Activated CD8-positive, alpha-beta memory T cell treated with anti-CD3 and anti-CD28 coated beads, Interleukin-2, amount 10 ng/mL, durations not matched to agents 7 days and 5 days (primary cell): Measurements from ENCODE around the gene HABP2. TPM values are rescaled to one million over a fixed set of nuclear protein-coding genes. Genes with fewer than 3 reads are reported as not detected.

Source experiments
- ATAC-seq: fragments of 150-1000 bp; cut with Tn5 transposase; one replicate; pipeline ENCODE4 v1.10.0; 2021; ENCODE audit warnings: moderate library complexity
- CTCF ChIA-PET: fragments of 350-600 bp; sonication (Branson Sonifier 250); formaldehyde crosslinking; loops from one replicate; lab custom pipeline; 2021; ENCODE audit warnings: antibody characterized with exemption; lab: Charles Lee
- DNase-seq: peaks from one replicate; pipeline ENCODE4 v3.0.0-alpha.2; 2020
- H3K27ac Mint-ChIP-seq: one replicate; pipeline ENCODE4 v1.8.0; 2021; ENCODE audit warnings: mild to moderate bottlenecking, mixed read lengths
- H3K27me3 Mint-ChIP-seq: one replicate; pipeline ENCODE4 v1.8.0; 2021; ENCODE audit warnings: mixed read lengths
- H3K36me3 Mint-ChIP-seq: one replicate; pipeline ENCODE4 v1.8.0; 2021; ENCODE audit warnings: mild to moderate bottlenecking, mixed read lengths
- H3K4me1 Mint-ChIP-seq: one replicate; pipeline ENCODE4 v1.8.0; 2021; ENCODE audit warnings: mixed read lengths
- H3K4me3 Mint-ChIP-seq: one replicate; pipeline ENCODE4 v1.8.0; 2021; ENCODE audit warnings: mild to moderate bottlenecking, moderate library complexity, mixed read lengths
- H3K9me3 Mint-ChIP-seq: one replicate; pipeline ENCODE4 v1.8.0; 2022; ENCODE audit warnings: low read depth, mixed read lengths
- total RNA-seq, 2 experiments: library from RNA; stranded (reverse); gene quantifications; one replicate each; pipeline ENCODE4 v1.2.3, GENCODE V29; 2021

The HABP2 gene
- total RNA-seq, 2 experiments from 2014 or later = not detected

DNA sequence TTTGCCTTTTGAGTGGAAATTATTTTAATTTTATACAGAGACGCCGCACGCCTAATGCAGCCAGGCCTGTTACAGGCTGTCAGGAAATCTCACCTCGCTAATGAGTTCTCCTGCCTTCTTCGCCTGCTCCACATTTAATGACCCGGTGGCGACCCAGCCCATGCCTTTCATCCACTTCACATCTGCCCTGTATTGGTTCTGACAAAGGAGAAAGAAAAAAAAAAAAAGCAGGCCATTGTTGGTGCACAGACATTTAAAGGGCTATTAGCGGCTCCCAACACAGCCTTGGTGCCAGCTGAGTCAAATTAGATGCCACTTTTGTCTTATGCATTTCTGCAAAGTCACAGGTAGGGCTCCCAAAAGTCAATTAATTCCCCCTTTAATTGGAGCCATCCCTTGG, 67.7 kb downstream of the HABP2 start:
- no peaks in the 10 kb centered on the region for H3K4me1 Mint-ChIP-seq

GRCh38 chr10:113620936-113621335, 68.1 kb downstream of the HABP2 start:
- DNase-seq (no peak), ATAC-seq (no peak)
- Mint-ChIP-seq H3K27ac (no peak overlapping the region), H3K9me3 (no peaks in the 10 kb centered on the region), H3K4me1 (no peaks in the 10 kb centered on the region), H3K27me3 (peaks cover 46% of the 10 kb centered on the region), H3K36me3 (no peaks in the 10 kb centered on the region), H3K4me3 (no peak overlapping the region)
- CTCF ChIA-PET = no interaction called here

More for the DNA sequence above, 67.7 kb downstream of the HABP2 start:
- peaks cover 50% of the 10 kb centered on the region for H3K27me3 Mint-ChIP-seq
- no peak overlapping the region for H3K27ac Mint-ChIP-seq
- H3K4me3 Mint-ChIP-seq = no peak overlapping the region
- H3K9me3 Mint-ChIP-seq = no peaks in the 10 kb centered on the region
- ATAC-seq (no peak), DNase-seq (no peak)
- CTCF ChIA-PET = no interaction called here
- H3K36me3 Mint-ChIP-seq = no peaks in the 10 kb centered on the region

DNA sequence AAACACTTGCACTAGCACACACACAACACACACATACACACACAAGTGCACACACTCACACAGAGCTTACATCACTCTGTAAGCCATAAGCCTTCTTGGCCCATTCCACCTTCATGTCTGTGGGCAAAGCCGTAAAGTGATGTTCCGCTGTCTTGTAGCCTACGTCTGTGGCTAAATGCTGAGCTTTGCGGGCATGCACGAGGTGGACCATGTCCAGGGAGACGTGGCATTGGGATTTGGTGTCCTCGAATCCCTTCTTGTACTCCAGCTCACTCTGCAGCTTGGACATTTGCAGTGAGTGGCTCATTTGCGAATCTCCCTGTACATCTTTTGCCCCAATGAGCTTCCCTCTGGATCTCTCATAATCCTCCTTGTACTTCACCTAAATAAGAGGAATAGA, 68.9 kb downstream of the HABP2 start:
- no peaks in the 10 kb centered on the region for H3K4me1 Mint-ChIP-seq
- peaks cover 44% of the 10 kb centered on the region for H3K27me3 Mint-ChIP-seq
- no peak for ATAC-seq
- no peak overlapping the region for H3K4me3 Mint-ChIP-seq
- CTCF ChIA-PET = no interaction called here
- no peak for DNase-seq
- H3K27ac Mint-ChIP-seq = no peak overlapping the region
- H3K36me3 Mint-ChIP-seq = no peaks in the 10 kb centered on the region
- H3K9me3 Mint-ChIP-seq = no peaks in the 10 kb centered on the region

- no peaks in the 10 kb centered on the region for H3K9me3 Mint-ChIP-seq
- DNase-seq (no peak), ATAC-seq (no peak)
- H3K4me1 Mint-ChIP-seq = no peaks in the 10 kb centered on the region
- peaks cover 37% of the 10 kb centered on the region for H3K27me3 Mint-ChIP-seq
- no peak overlapping the region for H3K4me3 Mint-ChIP-seq
- CTCF ChIA-PET = no interaction called here
- no peak overlapping the region for H3K27ac Mint-ChIP-seq
- H3K36me3 Mint-ChIP-seq = no peaks in the 10 kb centered on the region
These were observed 70.0 kb downstream of the HABP2 start for GRCh38 chr10:113622831-113623230.

GRCh38 chr10:113625461-113626186, 72.8 kb downstream of the HABP2 start:
- no peak overlapping the region for H3K27ac Mint-ChIP-seq
- no peaks in the 10 kb centered on the region for H3K36me3 Mint-ChIP-seq
- DNase-seq = no peak
- no peaks in the 10 kb centered on the region for H3K9me3 Mint-ChIP-seq
- peaks cover 20% of the 10 kb centered on the region for H3K27me3 Mint-ChIP-seq
- H3K4me1 Mint-ChIP-seq = no peaks in the 10 kb centered on the region
- CTCF ChIA-PET = no interaction called here
- ATAC-seq = no peak
- no peak overlapping the region for H3K4me3 Mint-ChIP-seq

GRCh38 chr10:113626809-113627355, 74.0 kb downstream of the HABP2 start:
- CTCF ChIA-PET = no interaction called here
- no peaks in the 10 kb centered on the region for H3K4me1 Mint-ChIP-seq
- H3K36me3 Mint-ChIP-seq = no peaks in the 10 kb centered on the region
- no peaks in the 10 kb centered on the region for H3K9me3 Mint-ChIP-seq
- ATAC-seq (no peak), DNase-seq (no peak)
- H3K27me3 Mint-ChIP-seq = peaks cover 17% of the 10 kb centered on the region
- H3K4me3 Mint-ChIP-seq = no peak overlapping the region
- H3K27ac Mint-ChIP-seq = no peak overlapping the region

GRCh38 chr10:113627836-113628235, 75.0 kb downstream of the HABP2 start:
- H3K4me3 Mint-ChIP-seq = no peak overlapping the region
- no peaks in the 10 kb centered on the region for H3K36me3 Mint-ChIP-seq
- H3K4me1 Mint-ChIP-seq = no peaks in the 10 kb centered on the region
- no peaks in the 10 kb centered on the region for H3K9me3 Mint-ChIP-seq
- no peak overlapping the region for H3K27ac Mint-ChIP-seq
- DNase-seq (no peak), ATAC-seq (no peak)
- CTCF ChIA-PET = no interaction called here
- peaks cover 20% of the 10 kb centered on the region for H3K27me3 Mint-ChIP-seq

DNA sequence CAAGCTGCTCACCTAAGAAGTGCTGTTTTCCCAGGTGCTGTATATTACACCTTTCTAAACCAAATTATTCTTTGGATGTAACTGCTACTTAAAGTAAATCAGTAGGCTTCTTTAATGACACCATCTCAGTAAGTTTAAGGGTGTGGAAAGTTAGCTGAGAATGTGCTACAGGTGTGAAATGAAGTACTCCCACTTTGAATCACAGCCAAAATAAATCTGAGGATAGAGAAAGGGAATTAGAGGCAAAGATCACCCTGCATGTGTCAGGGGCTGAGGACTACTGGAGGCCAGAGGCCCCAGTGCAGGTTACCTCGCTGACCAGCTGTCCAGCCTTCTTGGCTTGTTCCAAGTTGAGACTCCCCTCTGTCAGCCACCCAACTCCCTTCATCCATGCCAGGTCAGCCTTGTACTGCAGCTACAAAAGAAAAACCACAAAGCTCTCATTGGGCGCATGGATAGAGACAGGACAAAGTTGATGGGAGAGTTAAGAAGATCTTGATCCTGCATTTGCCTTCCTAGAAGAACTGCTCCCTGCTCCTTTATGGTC, 75.8 kb downstream of the HABP2 start:
- CTCF ChIA-PET = no interaction called here
- Mint-ChIP-seq H3K36me3 (no peaks in the 10 kb centered on the region), H3K27ac (no peak overlapping the region), H3K4me1 (no peaks in the 10 kb centered on the region), H3K4me3 (no peak overlapping the region), H3K9me3 (no peaks in the 10 kb centered on the region), H3K27me3 (peaks cover 20% of the 10 kb centered on the region)
- ATAC-seq (no peak), DNase-seq (no peak)

GRCh38 chr10:113630929-113631533, 78.2 kb downstream of the HABP2 start:
- Mint-ChIP-seq H3K4me3 (no peak overlapping the region), H3K36me3 (no peaks in the 10 kb centered on the region), H3K27me3 (peaks cover 18% of the 10 kb centered on the region), H3K9me3 (no peaks in the 10 kb centered on the region), H3K4me1 (no peaks in the 10 kb centered on the region), H3K27ac (no peak overlapping the region)
- no peak for ATAC-seq
- no peak for DNase-seq
- CTCF ChIA-PET = no interaction called here

DNA sequence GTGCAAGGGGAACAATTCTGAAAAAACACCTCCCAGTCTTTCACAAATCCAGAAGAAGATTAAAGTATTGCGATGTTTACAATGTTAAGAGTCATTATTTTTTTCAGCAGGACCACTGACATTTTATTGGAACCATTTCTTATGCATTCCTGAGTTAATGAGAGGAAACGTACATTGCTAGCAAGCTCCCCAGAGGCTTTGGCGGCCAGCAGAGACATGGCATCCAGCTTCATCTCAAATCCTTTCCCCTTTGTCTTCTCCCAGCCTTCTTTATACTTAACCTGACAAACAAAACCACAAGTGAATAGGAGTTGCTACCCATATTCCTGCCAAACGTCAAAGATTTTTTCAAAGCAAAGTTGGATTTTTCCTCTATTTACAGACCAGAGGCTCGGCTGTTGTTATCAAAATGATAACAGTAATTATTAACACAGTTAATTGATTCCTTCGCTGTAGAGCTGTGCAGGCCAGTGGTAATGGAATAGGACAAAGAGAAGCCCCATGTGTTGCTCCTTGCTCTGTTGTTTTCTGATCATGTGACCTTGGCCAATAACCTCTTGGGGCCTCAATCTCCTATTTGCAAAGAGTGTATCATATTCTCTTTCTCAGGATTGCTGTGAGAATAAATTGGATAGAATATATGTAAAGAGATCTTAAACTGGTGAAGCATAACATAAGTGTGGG, 79.0 kb downstream of the HABP2 start:
- peaks cover 12% of the 10 kb centered on the region for H3K27me3 Mint-ChIP-seq
- H3K4me1 Mint-ChIP-seq = no peaks in the 10 kb centered on the region

More for the DNA sequence above, 79.0 kb downstream of the HABP2 start:
- no peak overlapping the region for H3K27ac Mint-ChIP-seq
- no peaks in the 10 kb centered on the region for H3K9me3 Mint-ChIP-seq
- H3K4me3 Mint-ChIP-seq = no peak overlapping the region
- CTCF ChIA-PET = no interaction called here
- H3K36me3 Mint-ChIP-seq = no peaks in the 10 kb centered on the region
- ATAC-seq (no peak), DNase-seq (no peak)

Other genes starting within 250 kb of the HABP2 start
- gene NRAP, start 111.0 kb downstream of the HABP2 start, total RNA-seq = not detected
- 10 to 100 TPM; 42.1 to 56.0 TPM for gene CASP7, start 126.9 kb downstream of the HABP2 start, total RNA-seq
- under 1 TPM in 1 of 2 experiments, not detected in 1; 0.07 TPM for gene PLEKHS1, start 198.6 kb downstream of the HABP2 start, total RNA-seq